GM18951 (cell line): Measurements from ENCODE around the gene ANO1.

Source experiments
- POLR2A ChIP-seq: IDR thresholded peaks from 4 replicates; pipeline ENCODE4 v1.6.1; 2011; ENCODE audit warnings: mild to moderate bottlenecking; ENCODE audit not compliant: insufficient read length, insufficient read depth; ENCODE audit errors: extremely low read depth
- in situ Hi-C: fragments of 300-500 bp; cut with MboI; formaldehyde crosslinking; loops from one replicate; pipeline ENCODE4 v1.12.0; 2022; ENCODE audit warnings: low sequenced_read_pairs, mixed read lengths, inconsistent platforms; ENCODE audit not compliant: unreplicated experiment

Gene ANO1

GRCh38 chr11:70112017-70112434 lies 33.9 kb downstream of the ANO1 start:
- in situ Hi-C loops, result no loop called here
- TF ChIP-seq POLR2A, result no peak

DNA sequence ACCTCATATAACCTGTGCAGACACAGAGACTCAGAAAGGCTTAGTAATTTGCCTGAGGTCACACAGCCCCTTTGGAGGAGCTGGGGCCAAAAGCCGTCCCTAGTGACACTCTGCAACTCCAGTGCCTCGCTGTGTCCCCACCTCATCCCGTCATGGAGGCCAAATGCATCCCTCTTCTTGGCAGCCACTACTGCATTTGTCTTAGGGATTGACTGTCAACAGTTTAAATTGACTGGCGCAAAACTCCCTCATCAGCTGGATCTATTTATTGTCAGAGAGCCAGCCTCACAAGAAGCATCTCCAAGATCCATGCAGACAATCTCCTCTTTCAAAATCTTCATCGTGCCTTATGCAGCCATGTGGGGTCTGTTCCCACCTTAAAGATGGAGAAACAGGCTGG lies 35.7 kb downstream of the ANO1 start:
- TF ChIP-seq POLR2A, result no peak
- in situ Hi-C loops, result no loop called here

GRCh38 chr11:70115778-70116177 lies 37.7 kb downstream of the ANO1 start:
- in situ Hi-C loops, result no loop called here
- no peak for TF ChIP-seq POLR2A

DNA sequence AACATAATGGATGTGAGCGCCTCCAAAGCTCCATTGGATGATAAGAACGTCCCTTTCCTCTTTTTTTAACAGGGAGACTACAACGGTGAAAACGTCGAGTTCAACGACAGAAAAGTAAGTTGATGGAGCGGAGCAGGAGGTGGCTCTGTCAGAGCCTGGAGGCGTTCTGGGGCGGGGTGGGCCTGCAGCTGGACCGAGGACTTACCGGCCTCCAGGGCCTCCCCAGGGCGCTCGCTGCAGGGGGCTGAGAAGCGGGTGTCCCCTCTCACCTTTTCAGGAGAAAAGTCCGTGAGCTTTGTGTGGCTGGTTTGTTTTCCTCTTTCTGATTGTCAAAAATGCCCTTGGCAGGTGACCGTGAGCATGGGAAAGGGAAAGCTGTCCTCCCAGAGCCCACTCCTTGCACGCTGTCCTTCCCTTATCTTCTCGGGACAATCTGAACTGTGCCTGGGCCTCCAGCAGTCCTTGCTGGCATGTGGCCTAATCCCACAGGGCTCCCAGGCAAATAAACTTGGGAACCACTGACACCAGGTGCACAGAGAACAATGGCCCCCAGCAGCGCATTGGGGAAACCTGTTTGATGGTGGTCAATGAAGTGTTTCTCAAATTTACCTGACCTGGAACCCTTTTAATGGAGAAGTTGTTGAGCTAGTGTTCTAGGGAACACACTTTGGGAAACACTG lies 38.4 kb downstream of the ANO1 start:
- no peak for TF ChIP-seq POLR2A
- in situ Hi-C loops, result no loop called here

DNA sequence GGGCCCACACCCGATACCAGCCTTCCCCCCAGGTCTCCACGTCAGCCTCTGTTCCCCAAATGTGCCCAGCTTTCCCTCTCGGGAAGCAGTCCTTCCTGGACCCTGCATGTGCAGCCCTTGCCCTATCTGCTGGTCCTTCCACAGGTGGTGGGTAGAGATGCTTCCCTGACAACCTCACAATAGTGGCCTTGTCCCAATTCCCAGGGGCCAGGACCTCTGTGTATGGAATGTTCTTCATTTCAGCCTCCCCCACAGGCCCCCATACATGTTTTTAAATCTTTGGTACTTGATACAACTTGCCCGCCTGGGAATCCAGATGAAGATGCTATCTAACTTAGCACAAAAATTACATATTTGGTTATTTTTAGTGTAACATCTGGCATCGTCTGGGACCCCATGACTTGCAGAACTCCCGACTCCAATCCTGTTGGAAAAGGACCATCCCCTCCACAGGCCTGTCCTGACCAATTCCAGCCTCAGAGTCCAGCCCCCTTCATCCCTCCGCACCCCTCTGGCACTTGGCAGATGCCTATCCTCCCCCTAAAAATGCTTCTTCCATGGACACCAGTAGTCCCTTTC lies 39.5 kb downstream of the ANO1 start:
- in situ Hi-C loops, result no loop called here
- TF ChIP-seq POLR2A, result no peak

- no peak for TF ChIP-seq POLR2A
- in situ Hi-C loops, result no loop called here
These were observed 40.5 kb downstream of the ANO1 start for GRCh38 chr11:70118642-70119041.

DNA sequence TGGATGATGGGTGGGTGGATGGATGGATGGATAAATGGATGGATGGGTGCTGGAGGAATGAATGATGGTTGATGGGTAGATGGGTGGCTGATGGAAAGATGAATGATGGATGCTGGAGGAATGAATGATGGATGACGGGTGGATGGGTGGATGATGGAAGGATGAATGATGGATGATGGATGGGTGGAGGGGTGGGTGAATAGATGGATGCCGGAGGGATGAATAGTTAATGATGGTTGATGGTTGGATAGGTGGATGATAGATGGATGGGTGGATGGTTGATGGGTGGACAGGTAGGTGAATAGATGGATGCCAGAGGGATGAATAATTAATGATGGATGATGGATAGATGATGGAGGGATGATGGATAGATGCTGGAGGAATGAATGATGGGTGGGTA lies 41.4 kb downstream of the ANO1 start:
- TF ChIP-seq POLR2A, result no peak
- in situ Hi-C loops, result no loop called here

- in situ Hi-C loops, result no loop called here
- TF ChIP-seq POLR2A, result no peak
These were observed 42.6 kb downstream of the ANO1 start for GRCh38 chr11:70120674-70121073.

DNA sequence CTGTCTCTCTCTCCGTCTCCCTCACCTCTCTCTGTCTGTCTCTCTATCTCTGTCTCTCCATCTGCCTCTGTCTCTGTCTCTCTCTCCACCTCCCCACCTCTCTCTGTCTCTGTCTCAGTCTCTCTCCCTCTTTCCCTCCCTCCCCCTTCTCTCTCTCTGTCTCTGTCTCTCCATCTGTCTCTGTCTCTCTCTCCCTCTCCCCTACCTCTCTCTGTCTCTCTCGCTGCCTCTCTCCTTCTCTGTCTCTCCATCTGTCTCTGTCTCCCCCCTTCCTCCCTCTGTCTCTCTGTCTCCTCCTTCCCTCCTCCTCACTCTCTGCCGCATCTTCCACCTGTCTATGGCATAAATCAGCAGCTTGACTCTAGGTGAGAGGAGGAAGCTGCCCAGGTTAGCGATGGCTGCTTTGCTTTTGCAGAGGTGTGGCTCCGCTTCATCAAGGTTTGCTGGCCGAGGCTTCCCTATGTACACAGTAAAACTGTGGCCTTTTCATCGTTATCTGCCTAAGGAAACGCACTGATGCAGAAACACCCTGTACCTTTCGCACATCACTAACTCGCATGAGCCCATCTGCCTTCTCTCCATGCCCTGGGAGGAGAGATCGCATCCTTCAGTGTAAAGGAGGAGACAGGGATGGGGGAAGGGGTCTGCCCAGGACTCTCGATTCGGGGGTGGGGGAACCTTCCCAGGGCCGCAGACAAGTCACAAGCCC lies 44.5 kb downstream of the ANO1 start:
- in situ Hi-C loops, result no loop called here
- no peak for TF ChIP-seq POLR2A

DNA sequence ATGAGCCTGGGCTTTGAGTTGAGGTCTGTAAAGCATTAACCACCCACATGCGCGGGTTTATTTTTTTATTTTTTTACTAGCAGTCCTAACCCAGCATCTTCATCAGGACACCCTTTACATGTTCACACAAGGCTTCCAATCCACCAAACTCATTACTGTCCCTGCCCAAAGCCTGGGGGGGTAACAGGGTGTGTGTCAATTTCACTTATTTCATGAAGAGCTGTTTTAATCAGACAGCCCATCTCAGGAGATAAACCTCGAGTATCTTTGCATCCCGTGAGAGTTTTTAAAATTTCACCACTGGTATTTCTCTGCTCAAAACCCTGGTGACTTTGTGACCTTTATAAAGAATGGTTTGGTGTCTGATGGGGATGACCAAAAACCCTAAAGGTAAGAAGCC lies 45.6 kb downstream of the ANO1 start:
- TF ChIP-seq POLR2A, result no peak
- in situ Hi-C loops, result no loop called here

DNA sequence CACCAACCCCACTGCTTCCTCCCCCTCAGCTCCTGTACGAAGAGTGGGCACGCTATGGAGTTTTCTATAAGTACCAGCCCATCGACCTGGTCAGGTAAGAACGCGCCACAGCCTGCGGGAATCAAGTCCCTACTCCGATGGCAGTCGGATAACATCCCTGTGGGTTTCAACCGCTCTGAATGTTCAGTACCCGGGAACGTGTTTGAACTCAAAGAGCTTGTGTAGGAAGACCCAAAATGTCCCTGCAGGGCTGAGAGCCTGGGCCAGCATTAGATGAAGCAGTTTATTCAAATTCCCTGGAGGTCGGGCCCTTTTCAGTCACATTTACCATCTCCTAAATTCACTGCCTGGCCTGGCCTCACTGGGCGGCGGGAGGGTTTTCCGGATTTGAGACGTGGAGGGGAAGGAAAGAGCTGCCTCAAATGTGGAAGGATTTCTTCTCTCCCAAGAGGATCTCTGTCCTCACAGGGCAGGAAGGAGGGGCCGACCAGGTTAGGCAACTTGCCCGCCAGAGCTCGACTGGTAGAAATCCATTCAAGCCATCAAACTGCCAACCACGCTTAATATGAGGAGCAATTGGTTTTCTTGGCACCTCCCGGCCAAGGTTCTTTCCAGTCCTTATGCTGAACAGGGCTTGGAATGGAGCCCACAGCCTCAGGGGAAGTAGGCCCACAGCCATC lies 46.3 kb downstream of the ANO1 start:
- no peak for TF ChIP-seq POLR2A
- in situ Hi-C loops, result no loop called here

GRCh38 chr11:70126494-70126893 lies 48.4 kb downstream of the ANO1 start:
- TF ChIP-seq POLR2A, result no peak
- in situ Hi-C loops, result no loop called here

DNA sequence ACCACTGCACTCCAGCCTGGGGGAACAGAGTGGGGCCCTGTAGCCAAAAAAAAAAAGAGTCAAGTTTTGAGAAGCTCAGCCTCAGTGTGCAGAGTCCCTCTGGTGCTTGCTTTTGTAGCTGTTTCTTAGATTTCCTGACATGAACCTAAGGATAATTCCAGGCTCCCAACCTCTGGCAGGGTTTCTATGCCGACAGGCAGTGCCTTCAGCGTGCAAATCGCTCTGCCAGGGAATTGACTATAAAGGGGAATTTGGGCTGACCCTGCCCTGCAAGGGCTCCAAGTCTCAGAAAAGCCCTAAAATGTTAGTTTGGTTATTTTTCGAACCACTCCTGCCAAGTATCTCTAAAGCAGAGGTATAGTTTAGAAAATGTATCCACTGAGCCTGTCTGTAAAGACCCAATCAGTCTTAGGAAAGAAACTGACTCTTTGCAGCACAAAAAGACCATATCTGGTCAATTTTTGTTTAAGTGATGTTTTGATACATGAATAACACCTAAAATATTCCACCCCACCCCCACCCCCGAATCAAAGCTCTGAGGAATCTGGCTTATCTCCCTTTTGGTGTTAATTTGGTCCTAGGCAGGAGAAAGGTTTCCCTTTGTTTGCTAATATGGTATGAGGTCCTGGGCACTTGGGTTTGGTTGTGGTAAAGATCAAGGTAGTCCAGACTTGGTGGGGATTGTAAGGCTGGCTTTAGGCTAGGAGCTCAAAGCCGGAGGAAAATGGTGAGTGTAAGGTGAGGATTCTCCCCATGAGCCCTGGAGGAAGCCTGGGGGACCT lies 49.7 kb downstream of the ANO1 start:
- in situ Hi-C loops, result no loop called here
- no peak for TF ChIP-seq POLR2A
